GM19452 (cell line): ENCODE results near the gene CDS1.
"Not testable (repeated sequence)": the region's sequence is repeated elsewhere in the genome, so short reads cannot be mapped to it uniquely, and the experiment has no call there.

Source experiments
- ATAC-seq: cut with Tn5 transposase; IDR thresholded peaks from one replicate; pipeline ENCODE4 v1.9.1; 2021; ENCODE audit not compliant: unreplicated experiment

CDS1 gene

GRCh38 chr4:84606645-84607044 lies 23.7 kb downstream of the CDS1 start:
- ATAC-seq: no peak

DNA sequence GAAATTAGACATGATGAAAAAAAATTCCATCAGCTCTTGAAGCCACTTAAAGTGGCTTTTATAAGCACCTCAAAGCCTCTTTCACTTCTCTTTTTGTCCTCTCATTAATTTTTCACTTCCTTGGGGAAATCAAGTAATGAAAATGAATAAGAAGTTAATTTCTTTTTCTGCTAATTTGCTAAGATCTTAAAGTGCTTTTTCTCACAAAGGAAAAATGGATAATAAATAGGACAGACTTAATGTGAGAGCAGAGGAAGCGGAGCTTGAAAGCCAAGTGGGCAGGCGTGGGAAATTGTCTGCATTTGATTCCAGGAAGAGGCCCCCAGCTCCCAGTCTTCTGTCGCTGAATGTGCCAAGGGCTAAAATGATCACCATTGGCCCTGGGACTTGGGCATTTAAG lies 28.6 kb downstream of the CDS1 start:
- ATAC-seq: no peak

GRCh38 chr4:84614891-84615290 lies 32.0 kb downstream of the CDS1 start:
- ATAC-seq: no peak

DNA sequence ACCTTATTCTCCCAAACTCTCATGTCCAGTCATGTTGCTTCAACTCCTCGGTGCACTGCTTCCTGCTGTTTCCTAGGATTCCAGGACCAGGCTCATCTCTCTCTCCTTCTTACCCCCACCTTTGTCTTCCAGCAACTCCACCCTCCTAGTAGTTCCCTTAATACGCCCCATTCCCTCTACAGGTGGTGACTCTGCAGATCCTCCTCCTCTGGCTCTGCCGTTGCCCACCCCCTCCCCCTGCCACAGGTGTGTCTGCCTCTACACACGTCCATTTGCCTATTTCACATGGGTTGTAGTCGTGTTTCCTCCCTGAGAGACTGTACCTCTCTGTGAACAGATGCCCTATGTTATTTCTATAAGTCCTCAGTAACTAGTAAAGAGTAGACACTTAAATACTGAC lies 32.4 kb downstream of the CDS1 start:
- ATAC-seq: no peak

DNA sequence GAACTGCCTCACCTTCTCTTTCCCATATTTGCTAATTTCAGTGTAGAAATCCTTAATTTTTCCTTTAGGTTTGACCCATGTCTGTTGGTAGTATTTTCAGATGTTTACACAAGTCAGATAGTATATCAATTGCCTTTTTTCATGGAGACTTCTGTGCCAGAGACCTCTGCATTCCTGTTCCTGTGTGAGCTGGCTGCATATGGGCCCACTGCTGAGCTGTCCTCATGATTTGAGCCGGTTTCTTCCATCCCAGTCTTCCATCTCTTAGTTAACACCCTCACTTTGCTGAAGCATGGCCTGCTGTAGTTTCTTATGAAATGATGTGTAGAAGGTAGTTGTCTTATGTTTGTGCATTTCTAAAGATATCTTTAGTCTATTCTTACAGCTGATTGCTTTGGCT lies 40.0 kb downstream of the CDS1 start:
- ATAC-seq: no peak

GRCh38 chr4:84623661-84624060 lies 40.7 kb downstream of the CDS1 start:
- ATAC-seq: no peak

- no peak for ATAC-seq
Measured at GRCh38 chr4:84626673-84627072, 43.7 kb downstream of the CDS1 start.

DNA sequence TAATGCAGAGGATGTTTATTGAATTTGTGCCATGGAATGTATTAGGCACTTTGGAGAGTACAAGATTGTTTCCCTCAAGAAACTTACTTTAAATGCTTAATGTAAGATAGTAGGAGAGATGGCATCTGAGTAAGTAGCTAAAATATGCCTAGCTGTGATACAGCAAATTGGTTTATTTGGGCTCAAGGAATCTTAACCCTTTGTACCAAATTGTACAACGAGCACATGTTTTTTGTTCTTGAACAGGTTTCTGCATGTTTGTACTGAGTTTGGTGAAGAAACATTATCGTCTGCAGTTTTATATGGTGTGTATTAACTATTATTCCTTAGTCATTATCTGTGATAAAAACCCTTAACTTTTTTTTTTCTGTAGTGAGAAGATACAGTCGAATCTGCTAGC lies 48.6 kb downstream of the CDS1 start:
- no peak for ATAC-seq

- no peak for ATAC-seq
Measured at GRCh38 chr4:84632092-84632491, 49.2 kb downstream of the CDS1 start.

GRCh38 chr4:84634961-84635360 lies 52.0 kb downstream of the CDS1 start:
- ATAC-seq: no peak

DNA sequence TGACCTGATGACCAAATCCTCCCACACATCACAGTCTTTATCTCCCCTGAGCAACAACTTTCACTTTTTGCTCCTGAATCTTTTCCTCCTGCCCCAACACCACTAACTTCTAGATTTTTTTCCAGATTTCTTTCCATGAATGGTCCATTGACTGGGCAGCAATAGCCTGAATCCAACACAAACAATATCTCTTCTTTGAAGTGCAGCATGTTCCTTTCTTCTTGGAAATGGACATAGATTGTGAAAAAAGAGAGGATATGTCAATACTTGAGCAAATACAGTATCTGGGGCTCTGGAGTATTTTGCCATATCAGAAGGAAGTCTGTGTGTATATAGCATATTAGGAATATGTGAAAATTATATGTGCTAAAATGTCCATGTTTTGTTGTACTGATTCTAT lies 55.2 kb downstream of the CDS1 start:
- no peak for ATAC-seq

DNA sequence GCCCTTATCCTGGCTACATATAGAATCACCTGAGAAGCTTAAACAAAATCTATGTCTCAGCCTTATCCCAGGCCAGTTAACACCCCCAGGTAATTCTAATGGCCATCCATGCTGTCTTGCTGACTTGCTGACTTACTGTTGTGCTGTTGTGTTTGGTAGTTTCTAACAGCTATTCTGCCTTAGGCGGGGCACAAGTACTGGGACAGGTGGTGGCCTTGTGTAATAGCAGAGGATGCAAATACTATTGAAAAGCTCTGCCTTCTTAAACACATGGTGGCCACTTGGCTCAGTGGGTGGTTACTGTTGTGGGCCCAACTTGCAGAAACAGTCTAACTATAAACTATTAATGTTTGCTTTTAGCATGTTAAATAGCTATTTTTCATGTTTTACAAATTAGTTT lies 56.2 kb downstream of the CDS1 start:
- ATAC-seq: no peak

GRCh38 chr4:84644087-84644486 lies 61.2 kb downstream of the CDS1 start:
- ATAC-seq: no peak

DNA sequence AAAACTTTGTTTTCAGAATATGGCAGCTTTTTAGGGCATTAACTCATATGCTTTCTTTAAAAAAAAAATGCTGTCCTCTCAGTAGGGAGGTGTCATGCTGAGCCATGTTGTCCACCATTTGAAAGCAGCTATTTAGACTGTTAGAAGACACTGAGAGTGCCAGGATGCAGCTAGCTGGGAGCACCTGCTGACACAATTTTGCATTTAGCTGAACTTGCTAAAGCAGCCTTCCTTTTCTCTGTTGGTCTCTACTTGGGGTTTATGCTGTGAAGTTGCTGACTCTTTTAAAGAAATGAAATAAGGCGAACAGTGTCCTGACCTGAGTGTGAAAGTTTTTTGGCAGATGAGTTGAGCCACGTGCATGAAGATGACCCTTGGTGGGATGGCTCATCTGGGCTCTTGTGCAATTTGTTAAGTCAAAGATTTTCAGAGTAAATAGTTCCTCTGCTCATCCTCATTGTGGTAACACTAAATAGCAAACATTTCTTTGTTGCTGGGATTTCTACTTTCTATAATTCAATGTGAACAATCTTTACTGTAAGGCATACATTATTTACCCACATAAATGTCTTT lies 64.5 kb downstream of the CDS1 start:
- no peak for ATAC-seq

DNA sequence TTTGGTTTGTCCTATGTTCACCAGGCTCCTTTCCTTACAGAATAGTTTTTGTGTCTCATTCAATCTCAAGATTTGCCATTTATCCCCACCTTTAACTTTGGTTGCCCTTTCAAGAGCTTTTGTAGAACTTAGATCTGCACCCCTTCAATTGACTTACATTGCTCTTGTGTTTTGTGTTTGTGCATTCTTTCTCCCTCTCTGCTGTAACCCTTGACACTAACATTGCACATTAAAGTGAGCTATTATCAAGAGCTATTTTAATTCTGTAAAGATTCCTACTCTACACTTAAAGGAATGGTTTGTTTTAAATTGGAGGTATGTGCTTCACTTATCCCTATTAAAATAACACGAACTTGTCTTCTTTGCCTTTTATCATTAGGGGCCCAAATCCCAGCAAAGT lies 65.3 kb downstream of the CDS1 start:
- no peak for ATAC-seq

- ATAC-seq: no peak
Measured at GRCh38 chr4:84648863-84649647, 66.1 kb downstream of the CDS1 start.

DNA sequence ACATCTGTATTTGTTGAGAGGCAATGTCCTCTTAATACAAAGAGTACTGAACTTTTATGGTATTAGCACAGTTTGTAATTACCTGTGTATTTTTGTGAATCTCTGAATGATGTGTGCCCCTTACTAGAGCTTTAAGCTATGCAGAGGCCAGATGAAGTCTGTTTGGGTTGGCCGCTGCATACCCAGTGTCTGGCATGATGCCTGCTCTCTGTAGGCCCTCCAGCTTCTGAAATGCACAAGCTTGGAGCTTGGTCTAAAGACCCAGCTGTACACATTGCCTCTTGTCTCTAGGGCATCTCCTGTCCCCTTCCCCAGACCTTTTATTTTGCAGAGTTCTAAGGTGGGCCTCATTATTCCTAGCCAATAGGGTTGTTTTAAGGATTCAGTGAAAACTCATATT lies 68.6 kb downstream of the CDS1 start:
- no peak for ATAC-seq

DNA sequence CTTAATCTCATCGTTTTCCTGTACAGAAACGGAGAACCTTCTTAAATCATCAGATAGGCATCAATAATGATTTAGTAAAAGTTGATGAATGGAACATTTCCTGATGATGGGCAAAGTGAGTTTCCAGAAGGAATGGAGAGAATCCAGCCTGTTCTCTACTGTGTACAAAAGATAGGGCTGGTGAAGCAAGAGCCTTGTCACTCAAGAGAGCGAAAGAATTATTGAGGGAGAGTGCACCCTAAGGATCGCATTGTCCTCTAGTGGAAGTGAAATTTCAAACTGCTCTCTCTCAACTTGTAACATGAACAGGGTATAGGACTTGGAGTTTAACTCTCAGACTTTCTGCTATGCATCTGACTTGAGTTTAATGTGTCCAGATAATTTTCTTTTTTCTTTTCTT lies 69.6 kb downstream of the CDS1 start:
- no peak for ATAC-seq

GRCh38 chr4:84660606-84661005 lies 77.7 kb downstream of the CDS1 start:
- ATAC-seq: no peak

- no peak for ATAC-seq
Measured at GRCh38 chr4:84661191-84661939, 78.4 kb downstream of the CDS1 start.

DNA sequence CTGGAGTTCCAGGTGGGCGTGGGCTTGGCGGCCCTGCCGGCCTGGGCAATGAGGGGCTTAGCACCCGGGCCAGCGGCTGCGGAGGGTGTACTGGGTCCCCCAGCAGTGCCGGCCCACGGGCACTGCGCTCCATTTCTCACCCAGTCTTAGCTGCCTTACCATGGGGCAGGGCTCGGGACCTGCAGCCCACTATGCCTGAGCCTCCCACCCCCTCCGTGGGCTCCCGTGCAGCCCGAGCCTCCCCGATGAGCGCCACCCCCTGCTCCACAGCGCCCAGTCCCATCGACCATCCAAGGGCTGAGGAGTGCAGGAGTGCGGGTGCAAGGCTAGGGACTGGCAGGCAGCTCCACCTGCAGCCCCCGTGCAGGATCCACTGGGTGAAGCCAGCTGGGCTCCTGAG lies 81.8 kb downstream of the CDS1 start:
- not testable (repeated sequence) for ATAC-seq

DNA sequence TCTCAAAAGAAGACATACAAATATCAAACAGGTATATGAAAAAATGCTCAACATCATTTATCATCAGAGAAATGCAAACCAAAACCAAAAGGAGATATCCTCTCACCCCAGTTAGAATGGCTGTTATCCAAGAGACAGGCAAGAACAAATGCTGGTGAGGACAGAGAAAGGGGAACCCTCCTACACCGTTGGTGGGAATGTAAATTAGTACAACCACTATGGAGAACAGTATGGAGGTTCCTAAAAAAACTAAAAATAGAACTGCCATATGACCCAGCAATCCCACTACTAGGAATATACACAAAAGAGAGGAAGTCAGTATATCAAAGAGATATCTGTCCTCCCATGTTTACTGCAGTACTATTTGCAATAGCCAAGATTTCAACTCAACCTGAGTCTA lies 83.5 kb downstream of the CDS1 start:
- ATAC-seq: no peak
